Tibial artery (tissue), 4 donors: Measurements from ENCODE around the gene OR7G3.

Experiments
- DNase-seq, 2 donors: peaks; one replicate each; pipeline ENCODE4 v3.0.0-alpha.2; 2019
- H3K27ac ChIP-seq, 2 donors: fragments of 200-600 bp; sonication (generic) in 1 of 2; 1 replicate in 1 of 2; 2 replicates in 1 of 2; pipeline ENCODE4 v1.5.1; 2018 to 2019; ENCODE audit warnings: mild to moderate bottlenecking in 1 of 2
- H3K27me3 ChIP-seq, 2 donors: fragments of 200-600 bp; sonication (generic) in 1 of 2; one replicate each; pipeline versions ENCODE4 v1.5.1 to v1.6.0; 2016 to 2019
- H3K36me3 ChIP-seq, 3 donors: fragments of 200-600 bp; sonication (generic) in 2 of 3; one replicate each; pipeline ENCODE4 v1.5.1; 2016 to 2019; ENCODE audit warnings: mild to moderate bottlenecking in 2 of 3
- H3K4me1 ChIP-seq, 4 donors: fragments of 200-600 bp; sonication (generic) in 2 of 4; 1 replicate in 3 of 4; 2 replicates in 1 of 4; pipeline ENCODE4 v1.5.1; 2016 to 2019
- H3K4me3 ChIP-seq, 2 donors: fragments of 200-600 bp; sonication (generic) in 1 of 2; 1 replicate in 1 of 2; 2 replicates in 1 of 2; pipeline ENCODE4 v1.5.1; 2018 to 2019; ENCODE audit warnings: mild to moderate bottlenecking in 2 of 2
- H3K9me3 ChIP-seq, 3 donors: fragments of 200-600 bp; sonication (generic) in 1 of 3; one replicate each; pipeline ENCODE4 v1.5.1; 2016 to 2019
- intact Hi-C: fragments of 100-400 bp; cut with DNase I; formaldehyde crosslinking; loops from one replicate; pipeline ENCODE4 v1.15.0; 2023; ENCODE audit warnings: low total_unique reads
- TF ChIP-seq, protein P1 (sequence below), 2 experiments: fragments of 200-600 bp in 1 of 2; fragments of 450-650 bp in 1 of 2; IDR thresholded peaks; one replicate each; pipeline ENCODE4 v1.5.1; 2017 to 2019; ENCODE audit warnings: antibody characterized with exemption in 2 of 2, mild to moderate bottlenecking in 1 of 2, moderate library complexity in 1 of 2

OR7G3 gene

DNA sequence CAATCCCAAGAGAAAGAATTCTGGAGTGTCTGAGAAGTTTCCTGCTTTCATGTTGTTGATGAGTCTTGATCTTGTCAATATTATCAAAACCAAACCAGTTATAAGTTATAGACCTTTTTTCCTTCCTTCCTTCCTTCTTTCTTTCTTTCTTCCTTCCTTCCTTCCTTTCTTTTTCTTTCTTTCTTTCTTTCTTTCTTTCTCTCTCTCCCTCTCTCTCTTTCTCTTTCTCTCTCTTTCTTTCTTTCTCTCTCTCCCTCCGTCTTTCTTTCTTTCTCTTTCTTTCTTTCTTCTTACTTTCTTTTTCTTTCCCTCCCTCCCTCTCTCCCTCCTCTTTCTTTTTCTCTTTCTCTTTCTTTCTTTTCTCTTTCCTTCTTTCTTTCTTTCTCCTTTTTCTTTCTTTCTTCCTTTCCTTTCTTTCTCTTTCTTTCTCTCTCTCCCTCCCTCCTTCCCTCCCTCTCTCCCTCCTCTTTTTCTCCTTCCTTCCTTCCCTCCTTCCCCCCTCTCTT lies at the start of gene OR7G3:
OR7G3 (minus strand) TSS at position 51 of the 506 bp plus-strand sequence; CDS start at position 51, 0 bp downstream.
- TF ChIP-seq, protein P1, sequence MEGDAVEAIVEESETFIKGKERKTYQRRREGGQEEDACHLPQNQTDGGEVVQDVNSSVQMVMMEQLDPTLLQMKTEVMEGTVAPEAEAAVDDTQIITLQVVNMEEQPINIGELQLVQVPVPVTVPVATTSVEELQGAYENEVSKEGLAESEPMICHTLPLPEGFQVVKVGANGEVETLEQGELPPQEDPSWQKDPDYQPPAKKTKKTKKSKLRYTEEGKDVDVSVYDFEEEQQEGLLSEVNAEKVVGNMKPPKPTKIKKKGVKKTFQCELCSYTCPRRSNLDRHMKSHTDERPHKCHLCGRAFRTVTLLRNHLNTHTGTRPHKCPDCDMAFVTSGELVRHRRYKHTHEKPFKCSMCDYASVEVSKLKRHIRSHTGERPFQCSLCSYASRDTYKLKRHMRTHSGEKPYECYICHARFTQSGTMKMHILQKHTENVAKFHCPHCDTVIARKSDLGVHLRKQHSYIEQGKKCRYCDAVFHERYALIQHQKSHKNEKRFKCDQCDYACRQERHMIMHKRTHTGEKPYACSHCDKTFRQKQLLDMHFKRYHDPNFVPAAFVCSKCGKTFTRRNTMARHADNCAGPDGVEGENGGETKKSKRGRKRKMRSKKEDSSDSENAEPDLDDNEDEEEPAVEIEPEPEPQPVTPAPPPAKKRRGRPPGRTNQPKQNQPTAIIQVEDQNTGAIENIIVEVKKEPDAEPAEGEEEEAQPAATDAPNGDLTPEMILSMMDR (IDR thresholded peaks at IDR 0.05): no peak
- DNase-seq: no peak
- Histone ChIP-seq H3K27ac (no peak within 1 kb of the TSS), H3K4me3 (no peak within 1 kb of the TSS), H3K27me3 (peaks cover 0 to 17% of the 10 kb centered on the region in 2 donors), H3K4me1 (no peaks in the 10 kb centered on the region), H3K9me3 (no peaks in the 10 kb centered on the region), H3K36me3 (no peaks in the 10 kb centered on the region)
- intact Hi-C loops: no loop called here

DNA sequence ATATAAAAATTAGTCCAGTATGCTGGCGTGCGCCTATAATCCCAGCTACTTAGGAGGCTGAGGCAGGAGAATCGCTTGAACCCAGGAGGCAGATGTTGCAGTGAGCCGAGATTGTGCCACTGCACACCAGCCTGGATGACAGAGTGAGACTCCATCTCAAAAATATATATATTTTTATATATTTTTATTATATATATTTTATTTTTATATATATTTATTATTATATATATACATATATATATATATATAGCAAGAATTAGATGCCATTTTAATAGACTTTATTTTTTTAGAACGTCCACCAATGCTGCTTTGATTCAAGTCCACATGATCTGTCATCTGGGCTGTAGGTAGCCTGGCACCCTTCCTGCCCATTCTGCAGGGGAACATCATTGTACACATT lies 48.6 kb upstream of the OR7G3 start:
- Histone ChIP-seq H3K4me1 (no peaks in the 10 kb centered on the region), H3K36me3 (no peaks in the 10 kb centered on the region), H3K4me3 (no peak overlapping the region), H3K27ac (no peak overlapping the region), H3K9me3 (no peaks in the 10 kb centered on the region), H3K27me3 (no peaks in the 10 kb centered on the region)
- DNase-seq: no peak
- intact Hi-C loops: no loop called here
- TF ChIP-seq, protein P1 (IDR thresholded peaks at IDR 0.05): no peak

DNA sequence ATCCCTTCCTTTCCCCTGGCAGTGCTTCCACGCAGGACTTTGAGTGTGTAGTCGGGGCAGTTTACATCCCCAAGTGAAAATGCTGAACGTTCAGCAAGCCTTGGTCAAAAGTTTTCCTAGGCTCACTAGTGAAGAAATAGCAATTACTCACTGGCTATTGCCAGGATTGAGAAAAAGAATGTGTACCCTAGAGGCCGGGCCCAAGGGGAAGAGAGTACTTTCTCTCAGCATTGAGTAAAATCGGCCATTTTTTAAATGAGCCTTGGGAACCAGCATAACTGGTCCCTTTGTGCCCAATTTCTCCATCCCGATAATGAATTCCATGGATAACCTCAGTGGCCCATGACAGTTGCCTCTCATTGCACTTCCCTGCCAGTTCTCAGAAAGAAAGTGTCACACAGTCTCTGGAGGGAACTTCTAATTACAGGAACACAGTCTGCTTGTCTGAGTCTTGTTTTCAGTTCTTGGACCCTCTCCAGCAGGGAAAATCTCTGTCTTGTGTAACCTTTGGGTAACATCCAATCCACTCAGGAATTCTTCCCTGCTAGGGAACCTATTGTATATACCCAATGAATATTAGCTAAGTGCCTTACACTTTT lies 44.7 kb upstream of the OR7G3 start:
- no peak overlapping the region for H3K27ac ChIP-seq
- TF ChIP-seq, protein P1 (IDR thresholded peaks at IDR 0.05): no peak
- no peaks in the 10 kb centered on the region for H3K27me3 ChIP-seq
- peaks cover 0 to 7% (median 0%) of the 10 kb centered on the region in 3 donors for H3K9me3 ChIP-seq
- no peak overlapping the region for H3K4me3 ChIP-seq
- peaks cover 10 to 16% (median 12%) of the 10 kb centered on the region in 3 donors for H3K36me3 ChIP-seq
- no peak for DNase-seq
- intact Hi-C loops: no loop called here
- H3K4me1 ChIP-seq: no peaks in the 10 kb centered on the region

DNA sequence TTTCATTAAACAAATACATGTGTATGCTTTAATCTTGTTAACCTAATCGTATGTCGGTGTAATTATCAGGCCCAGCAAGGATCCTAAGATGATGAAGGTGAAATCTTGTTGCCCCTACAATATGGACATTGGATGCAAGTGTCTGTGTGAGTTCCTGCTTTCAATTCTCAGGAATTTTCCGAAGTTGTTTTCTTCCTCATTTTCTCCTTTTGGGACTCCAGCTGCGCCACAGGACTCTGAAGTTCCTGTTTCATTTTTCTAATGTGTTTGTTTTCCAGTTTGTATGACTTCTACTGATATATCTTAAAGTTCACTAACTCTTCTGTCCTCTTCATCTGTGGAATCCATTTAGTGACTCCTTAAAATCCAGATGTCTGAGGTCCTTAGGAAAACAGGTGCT lies 40.1 kb upstream of the OR7G3 start:
- intact Hi-C loops: no loop called here

DNA sequence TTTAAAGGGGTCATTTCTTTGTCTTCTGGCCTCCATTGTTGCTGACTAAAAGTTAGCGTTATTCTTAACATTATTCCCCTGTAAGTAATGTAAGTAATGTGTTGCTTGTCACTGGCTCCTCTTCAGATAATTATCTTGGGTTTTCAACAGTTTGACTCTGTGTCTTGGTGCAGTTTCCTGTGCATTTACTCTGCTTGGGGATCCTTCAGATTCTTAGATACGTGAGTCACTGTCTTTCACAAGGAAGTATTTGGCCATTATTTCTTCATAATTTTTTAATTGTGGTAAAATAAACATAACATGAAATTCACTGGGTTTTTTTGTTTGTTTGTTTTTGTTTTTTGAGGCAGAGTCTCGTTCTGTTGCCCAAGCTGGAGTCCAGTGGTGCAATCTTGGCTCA lies 38.5 kb upstream of the OR7G3 start:
- TF ChIP-seq, protein P1 (IDR thresholded peaks at IDR 0.05): no peak
- no peaks in the 10 kb centered on the region for H3K4me1 ChIP-seq
- peaks cover 67 to 79% (median 75%) of the 10 kb centered on the region in 3 donors for H3K36me3 ChIP-seq
- no peak overlapping the region for H3K27ac ChIP-seq
- H3K9me3 ChIP-seq: peaks cover 0 to 26% (median 14%) of the 10 kb centered on the region in 3 donors
- no peak overlapping the region for H3K4me3 ChIP-seq
- no peak for DNase-seq
- intact Hi-C loops: no loop called here
- no peaks in the 10 kb centered on the region for H3K27me3 ChIP-seq

More for the DNA sequence above, 40.1 kb upstream of the OR7G3 start:
- Histone ChIP-seq H3K27ac (no peak overlapping the region), H3K27me3 (no peaks in the 10 kb centered on the region), H3K4me3 (no peak overlapping the region), H3K4me1 (no peaks in the 10 kb centered on the region), H3K36me3 (peaks cover 51 to 63% (median 59%) of the 10 kb centered on the region in 3 donors), H3K9me3 (peaks cover 0 to 12% (median 4%) of the 10 kb centered on the region in 3 donors)
- DNase-seq: no peak
- TF ChIP-seq, protein P1 (IDR thresholded peaks at IDR 0.05): no peak
